Measurements from ENCODE around the gene MRPS31. TPM values are rescaled to one million over a fixed set of nuclear protein-coding genes. Genes with fewer than 3 reads are reported as not detected.

The MRPS31 gene
- polyA plus RNA-seq, 1 experiment = 22.8 TPM

DNA sequence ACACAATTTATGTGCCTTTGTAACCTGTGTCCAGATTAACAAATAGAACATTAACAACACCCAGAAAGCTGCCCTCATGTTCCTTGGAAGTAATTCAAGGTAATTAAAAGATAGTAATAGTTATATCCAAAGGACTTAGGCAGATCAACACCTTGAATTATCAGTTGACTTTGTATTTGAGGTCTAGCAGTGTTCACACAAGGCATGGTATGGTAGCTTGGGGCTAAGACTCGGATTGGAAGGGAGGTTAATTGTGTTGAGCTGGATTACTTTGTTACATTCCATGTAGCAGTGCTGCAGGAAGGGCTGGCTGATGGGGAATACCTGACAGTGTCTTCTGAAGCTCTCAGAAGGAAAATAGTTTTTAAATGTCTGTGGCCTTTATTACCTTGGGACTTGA is 35.3 kb upstream of the MRPS31 start:
- Histone ChIP-seq H3K27me3 (ENCODE audit: control insufficient read depth, insufficient read depth, low read length) (no peaks in the 10 kb centered on the region), H3K27ac (ENCODE audit: low read depth, low read length) (no peak overlapping the region), H3K4me3 (ENCODE audit: low read depth, low read length) (no peak overlapping the region), H3K9me3 (ENCODE audit: control insufficient read depth, insufficient read depth, low read length) (no peaks in the 10 kb centered on the region)
- DNase-seq (ENCODE audit: low read depth, low spot score) = no peak
- POLR2A ChIA-PET = no interaction called here
- CTCF ChIA-PET = interaction anchor here (1.2 to 1.9 kb wide), 2 partner anchors 8 to 17 kb away, joined by 4 to 5 read pairs; no protein-coding TSS in a partner anchor
- TF ChIP-seq, protein P1, sequence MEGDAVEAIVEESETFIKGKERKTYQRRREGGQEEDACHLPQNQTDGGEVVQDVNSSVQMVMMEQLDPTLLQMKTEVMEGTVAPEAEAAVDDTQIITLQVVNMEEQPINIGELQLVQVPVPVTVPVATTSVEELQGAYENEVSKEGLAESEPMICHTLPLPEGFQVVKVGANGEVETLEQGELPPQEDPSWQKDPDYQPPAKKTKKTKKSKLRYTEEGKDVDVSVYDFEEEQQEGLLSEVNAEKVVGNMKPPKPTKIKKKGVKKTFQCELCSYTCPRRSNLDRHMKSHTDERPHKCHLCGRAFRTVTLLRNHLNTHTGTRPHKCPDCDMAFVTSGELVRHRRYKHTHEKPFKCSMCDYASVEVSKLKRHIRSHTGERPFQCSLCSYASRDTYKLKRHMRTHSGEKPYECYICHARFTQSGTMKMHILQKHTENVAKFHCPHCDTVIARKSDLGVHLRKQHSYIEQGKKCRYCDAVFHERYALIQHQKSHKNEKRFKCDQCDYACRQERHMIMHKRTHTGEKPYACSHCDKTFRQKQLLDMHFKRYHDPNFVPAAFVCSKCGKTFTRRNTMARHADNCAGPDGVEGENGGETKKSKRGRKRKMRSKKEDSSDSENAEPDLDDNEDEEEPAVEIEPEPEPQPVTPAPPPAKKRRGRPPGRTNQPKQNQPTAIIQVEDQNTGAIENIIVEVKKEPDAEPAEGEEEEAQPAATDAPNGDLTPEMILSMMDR (IDR thresholded peaks at IDR 0.05; ENCODE audit: low read depth, low read length) = no peak

DNA sequence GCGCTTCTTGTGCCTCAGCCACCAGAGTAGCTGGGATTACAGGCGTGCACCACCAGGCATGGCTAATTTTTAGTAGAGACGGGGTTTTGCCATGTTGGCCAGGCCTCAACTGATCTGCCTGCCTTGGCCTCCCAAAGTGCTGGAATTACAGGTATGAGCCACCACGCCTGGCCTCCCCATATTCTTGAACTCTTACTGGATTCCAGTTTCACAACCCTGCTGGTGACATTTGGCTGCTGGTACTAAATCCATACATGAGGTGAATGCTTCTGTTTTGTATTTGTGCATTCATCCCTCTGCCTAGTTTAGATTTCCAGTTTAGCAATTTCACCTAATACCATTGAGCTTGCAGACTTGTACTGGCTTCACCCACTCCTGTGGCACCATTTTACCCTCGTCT is 32.3 kb upstream of the MRPS31 start:
- no peaks in the 10 kb centered on the region for H3K27me3 ChIP-seq (ENCODE audit: control insufficient read depth, insufficient read depth, low read length)
- no peak overlapping the region for H3K4me3 ChIP-seq (ENCODE audit: low read depth, low read length)
- TF ChIP-seq, protein P1 (IDR thresholded peaks at IDR 0.05; ENCODE audit: low read depth, low read length) = no peak
- no peak overlapping the region for H3K27ac ChIP-seq (ENCODE audit: low read depth, low read length)
- ChIA-PET CTCF (no interaction called here), POLR2A (no interaction called here)
- DNase-seq (ENCODE audit: low read depth, low spot score) = no peak
- no peaks in the 10 kb centered on the region for H3K9me3 ChIP-seq (ENCODE audit: control insufficient read depth, insufficient read depth, low read length)

DNA sequence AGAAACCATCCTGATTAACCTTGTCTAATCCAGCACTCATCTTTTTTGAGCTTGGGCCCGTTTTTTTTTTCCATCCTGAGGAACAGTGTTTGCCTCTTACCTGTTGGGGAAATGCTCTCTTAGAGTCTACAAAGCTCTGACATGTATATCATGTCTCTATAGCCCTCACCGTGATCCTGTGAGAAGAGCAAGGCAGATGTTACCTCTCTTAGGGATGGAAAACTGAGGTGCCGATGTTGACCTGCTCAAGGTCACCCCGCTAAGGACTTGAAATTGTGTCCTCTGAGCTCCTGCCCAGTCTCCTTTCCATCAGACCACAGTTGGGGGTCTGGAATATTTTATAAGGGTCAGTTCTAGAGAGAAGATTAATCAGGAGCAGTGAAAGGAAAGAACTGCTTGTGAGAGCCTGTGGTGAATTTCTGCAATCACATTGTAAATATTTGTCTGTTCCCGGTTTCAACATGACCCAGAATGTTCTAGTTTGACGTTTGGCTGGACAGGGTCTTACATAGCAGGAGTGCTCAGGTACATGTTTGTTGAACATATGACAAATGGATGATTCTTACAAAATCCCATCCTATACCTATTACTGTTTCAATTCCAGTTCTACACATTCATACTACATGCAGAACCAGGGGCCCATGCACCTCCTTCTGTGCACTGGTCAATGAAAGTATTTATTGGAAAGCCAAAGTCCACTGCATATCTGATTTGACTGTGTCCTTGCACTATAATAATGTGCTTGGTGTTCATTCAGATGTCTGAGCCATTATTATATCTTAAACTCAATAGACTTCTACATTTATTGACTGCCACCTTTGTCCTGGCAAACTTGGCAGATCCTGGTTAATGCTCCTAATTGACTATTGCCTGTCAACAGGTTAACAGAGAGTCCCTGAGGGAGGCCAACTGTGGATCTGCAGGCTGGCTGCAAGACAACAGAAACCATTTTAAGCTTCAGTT is 30.5 kb upstream of the MRPS31 start:
- TF ChIP-seq, protein P1 (IDR thresholded peaks at IDR 0.05; ENCODE audit: low read depth, low read length) = no peak
- H3K27ac ChIP-seq (ENCODE audit: low read depth, low read length) = no peak overlapping the region
- ChIA-PET POLR2A (no interaction called here), CTCF (interaction anchor here (0.5 to 2.0 kb wide), 2 partner anchors 13 to 277 kb away, joined by 3 to 9 read pairs; no protein-coding TSS in a partner anchor)
- no peaks in the 10 kb centered on the region for H3K27me3 ChIP-seq (ENCODE audit: control insufficient read depth, insufficient read depth, low read length)
- DNase-seq (ENCODE audit: low read depth, low spot score) = no peak
- H3K4me3 ChIP-seq (ENCODE audit: low read depth, low read length) = no peak overlapping the region
- no peaks in the 10 kb centered on the region for H3K9me3 ChIP-seq (ENCODE audit: control insufficient read depth, insufficient read depth, low read length)

DNA sequence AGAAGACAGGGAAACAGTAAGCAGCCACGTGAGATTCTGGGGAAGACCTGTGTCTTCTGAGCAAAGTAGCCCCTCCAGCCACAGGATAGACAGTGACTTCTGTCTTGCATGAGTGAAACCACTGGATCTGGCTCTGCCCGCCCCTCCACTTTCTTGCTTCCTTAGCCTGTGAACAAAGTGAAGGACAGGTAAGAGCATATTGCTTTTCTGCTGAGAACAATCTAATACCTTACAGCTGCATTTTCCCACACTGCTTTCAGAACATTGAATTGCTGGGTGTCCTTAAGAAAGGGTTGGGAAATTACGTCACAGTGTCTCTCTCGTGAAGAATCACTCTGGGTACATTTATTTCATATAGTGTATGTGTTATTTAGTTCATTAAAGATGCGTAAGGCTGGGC is 29.6 kb upstream of the MRPS31 start:
- POLR2A ChIA-PET = no interaction called here
- Histone ChIP-seq H3K9me3 (ENCODE audit: control insufficient read depth, insufficient read depth, low read length) (no peaks in the 10 kb centered on the region), H3K27ac (ENCODE audit: low read depth, low read length) (no peak overlapping the region), H3K27me3 (ENCODE audit: control insufficient read depth, insufficient read depth, low read length) (no peaks in the 10 kb centered on the region), H3K4me3 (ENCODE audit: low read depth, low read length) (no peak overlapping the region)
- TF ChIP-seq, protein P1 (IDR thresholded peaks at IDR 0.05; ENCODE audit: low read depth, low read length) = no peak
- DNase-seq (ENCODE audit: low read depth, low spot score) = no peak
- CTCF ChIA-PET = interaction anchor here (2.0 kb wide), 1 partner anchor 14 kb away, joined by 9 read pairs; no protein-coding TSS in a partner anchor

DNA sequence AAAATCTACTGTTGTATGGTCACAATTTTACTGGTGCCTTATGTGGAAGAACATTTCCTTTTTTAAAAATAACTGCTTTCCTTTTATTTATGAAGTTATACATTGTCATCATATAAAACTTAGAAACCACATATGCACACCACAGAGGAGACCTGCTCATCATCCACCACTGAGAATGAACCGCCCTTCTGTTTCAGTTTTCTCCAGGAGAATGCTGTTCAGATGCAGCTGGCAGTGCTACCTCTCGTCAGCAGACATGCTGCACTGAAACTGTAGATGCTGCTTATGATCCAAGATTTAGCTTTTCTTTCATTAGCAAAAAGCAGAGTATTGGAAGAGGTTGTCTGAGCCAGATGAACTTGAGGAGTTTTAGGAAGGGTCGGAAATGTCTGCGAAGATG is 28.5 kb upstream of the MRPS31 start:
- no peak for DNase-seq (ENCODE audit: low read depth, low spot score)
- POLR2A ChIA-PET = no interaction called here
- TF ChIP-seq, protein P1 (IDR thresholded peaks at IDR 0.05; ENCODE audit: low read depth, low read length) = no peak
- Histone ChIP-seq H3K27ac (ENCODE audit: low read depth, low read length) (no peak overlapping the region), H3K9me3 (ENCODE audit: control insufficient read depth, insufficient read depth, low read length) (no peaks in the 10 kb centered on the region), H3K27me3 (ENCODE audit: control insufficient read depth, insufficient read depth, low read length) (no peaks in the 10 kb centered on the region), H3K4me3 (ENCODE audit: low read depth, low read length) (no peak overlapping the region)
- CTCF ChIA-PET = no interaction called here

Measured in AG04450 (cell line).